H1 (cell line): ENCODE data around the gene PNMA6E. TPM values are rescaled to one million over a fixed set of nuclear protein-coding genes. Genes with fewer than 3 reads are reported as not detected.

Source experiments
- CTCF ChIA-PET: fragments of 300-600 bp; sonication (Branson Sonifier 250); formaldehyde crosslinking; loops from one replicate; lab custom pipeline; 2021; ENCODE audit not compliant: partially characterized antibody; lab: Charles Lee
- POLR2A ChIA-PET: fragments of 300-600 bp; sonication (Branson Sonifier 250); formaldehyde crosslinking; loops from one replicate; lab custom pipeline; 2021; ENCODE audit warnings: inconsistent platforms; ENCODE audit not compliant: partially characterized antibody; lab: Charles Lee
- DNase-seq, 2 experiments: peaks; one replicate each; pipeline versions ENCODE4 v3.0.0 to v3.0.0-alpha.2; 2010 to 2022; ENCODE audit warnings: low spot score in 2 of 2, low read depth in 1 of 2, mixed read lengths in 1 of 2
- FAIRE-seq: peaks from 2 replicates; lab custom pipeline; 2011; peaks lifted over from hg19 to GRCh38; lab: Jason Lieb, UNC
- H2AFZ ChIP-seq: 2 replicates; pipeline ENCODE4 v1.8.1; 2012; ENCODE audit warnings: low read length, inconsistent platforms
- H2AK5ac ChIP-seq: 2 replicates; pipeline ENCODE4 v1.6.1; 2013; ENCODE audit warnings: low read depth, low read length
- H2BK120ac ChIP-seq: replicated peaks from 2 replicates; pipeline ENCODE3; 2013; ENCODE audit warnings: low read depth, low read length, inconsistent platforms
- H2BK12ac ChIP-seq: 2 replicates; pipeline ENCODE4 v1.6.1; 2013; ENCODE audit warnings: low read depth, low read length
- H2BK15ac ChIP-seq: 2 replicates; pipeline ENCODE4 v1.6.1; 2013; ENCODE audit warnings: low read length
- H2BK20ac ChIP-seq: 2 replicates; pipeline ENCODE4 v1.6.1; 2013; ENCODE audit warnings: low read length
- H2BK5ac ChIP-seq: 2 replicates; pipeline ENCODE4 v1.6.1; 2013; ENCODE audit warnings: low read depth, low read length
- H3K14ac ChIP-seq: 2 replicates; pipeline ENCODE4 v1.6.1; 2013; ENCODE audit warnings: inconsistent platforms; ENCODE audit not compliant: insufficient read length
- H3K18ac ChIP-seq: 2 replicates; pipeline ENCODE4 v1.6.1; 2013; ENCODE audit warnings: low read length; ENCODE audit errors: extremely low read depth
- H3K23ac ChIP-seq: 2 replicates; pipeline ENCODE4 v1.6.1; 2013; ENCODE audit warnings: inconsistent platforms; ENCODE audit not compliant: insufficient read length
- H3K23me2 ChIP-seq: 2 replicates; pipeline ENCODE4 v1.6.1; 2013; ENCODE audit warnings: low read depth, low read length
- H3K27ac ChIP-seq: 2 replicates; pipeline ENCODE4 v1.6.1; 2011; ENCODE audit warnings: low read depth, low read length, inconsistent platforms
- H3K27me3 ChIP-seq, 4 experiments: replicated peaks in 1 of 4; 1 replicate in 1 of 4; 2 replicates in 3 of 4; pipeline versions ENCODE4 v1.6.1 to v1.8.1; 2011 to 2013; ENCODE audit warnings: low read length in 3 of 4, mild to moderate bottlenecking in 3 of 4, inconsistent platforms in 2 of 4, mixed read lengths in 2 of 4, moderate library complexity in 1 of 4; ENCODE audit not compliant: control insufficient read depth in 3 of 4, insufficient read depth in 3 of 4; ENCODE audit errors: extremely low read depth in 1 of 4
- H3K36me3 ChIP-seq, 4 experiments: 2 replicates each; pipeline versions ENCODE4 v1.6.1 to v1.8.1; 2011 to 2013; ENCODE audit warnings: mild to moderate bottlenecking in 4 of 4, low read length in 3 of 4, moderate library complexity in 2 of 4, control low read depth in 1 of 4, inconsistent platforms in 1 of 4; ENCODE audit not compliant: insufficient read depth in 4 of 4, control insufficient read depth in 2 of 4
- H3K4ac ChIP-seq: replicated peaks from 2 replicates; pipeline ENCODE3; 2013; ENCODE audit warnings: low read length, low read depth, mixed read lengths, inconsistent platforms; ENCODE audit not compliant: insufficient read length
- H3K4me1 ChIP-seq, 4 experiments: replicated peaks in 1 of 4; 1 replicate in 1 of 4; 2 replicates in 3 of 4; pipeline versions ENCODE4 v1.6.1 to v1.8.1; 2011 to 2013; ENCODE audit warnings: low read length in 3 of 4, inconsistent platforms in 2 of 4, mixed read lengths in 1 of 4; ENCODE audit not compliant: insufficient read depth in 4 of 4, control insufficient read depth in 3 of 4
- H3K4me2 ChIP-seq, 2 experiments: 2 replicates each; pipeline versions ENCODE4 v1.6.1 to v1.8.1; 2011 to 2013; ENCODE audit warnings: low read depth in 2 of 2, low read length in 2 of 2, control low read depth in 1 of 2, inconsistent platforms in 1 of 2, mild to moderate bottlenecking in 1 of 2; ENCODE audit not compliant: insufficient read depth in 1 of 2
- H3K4me3 ChIP-seq, 4 experiments: fragments of 200-600, 300-600 bp in 1 of 4; sonication (generic), shearing (Covaris generic), sonication (Bioruptor Twin) in 1 of 4; 2 replicates each; pipeline versions ENCODE4 v1.5.1 to v1.8.1; 2011 to 2016; ENCODE audit warnings: low read length in 4 of 4, low read depth in 3 of 4, control low read depth in 2 of 4, inconsistent platforms in 2 of 4, mild to moderate bottlenecking in 2 of 4, mixed read lengths in 1 of 4, moderate library complexity in 1 of 4; ENCODE audit not compliant: insufficient read depth in 2 of 4; ENCODE audit errors: extremely low read depth in 1 of 4
- H3K56ac ChIP-seq: replicated peaks from 2 replicates; pipeline ENCODE3; 2013; ENCODE audit warnings: low read depth, mild to moderate bottlenecking, mixed read lengths, low read length, inconsistent platforms; ENCODE audit not compliant: insufficient read length
- H3K79me1 ChIP-seq: 2 replicates; pipeline ENCODE4 v1.6.1; 2013; ENCODE audit warnings: low read depth, low read length, control low read depth
- H3K79me2 ChIP-seq, 2 experiments: 2 replicates each; pipeline versions ENCODE4 v1.6.1 to v1.8.1; 2012 to 2013; ENCODE audit warnings: low read length in 2 of 2, mild to moderate bottlenecking in 2 of 2, inconsistent platforms in 1 of 2; ENCODE audit not compliant: insufficient read depth in 2 of 2, control insufficient read depth in 1 of 2
- H3K9ac ChIP-seq, 4 experiments: replicated peaks in 1 of 4; 1 replicate in 1 of 4; 2 replicates in 3 of 4; pipeline versions ENCODE4 v1.6.1 to v1.8.1; 2011 to 2013; ENCODE audit warnings: low read depth in 3 of 4, low read length in 3 of 4, control low read depth in 2 of 4, mild to moderate bottlenecking in 2 of 4, moderate library complexity in 2 of 4, inconsistent platforms in 1 of 4; ENCODE audit errors: extremely low read depth in 1 of 4
- H3K9me3 ChIP-seq, 2 experiments: 2 replicates each; pipeline versions ENCODE4 v1.6.1 to v1.8.1; 2012 to 2013; ENCODE audit warnings: mild to moderate bottlenecking in 2 of 2, moderate library complexity in 2 of 2, control low read depth in 1 of 2, inconsistent platforms in 1 of 2, low read depth in 1 of 2, low read length in 1 of 2, mixed read lengths in 1 of 2; ENCODE audit not compliant: insufficient read depth in 2 of 2
- H4K20me1 ChIP-seq, 2 experiments: replicated peaks in 1 of 2; 2 replicates each; pipeline versions ENCODE3 to v1.8.1; 2011 to 2013; ENCODE audit warnings: inconsistent platforms in 2 of 2, low read length in 2 of 2, mild to moderate bottlenecking in 1 of 2; ENCODE audit not compliant: insufficient read depth in 2 of 2, control insufficient read depth in 1 of 2
- H4K5ac ChIP-seq: 2 replicates; pipeline ENCODE4 v1.6.1; 2013; ENCODE audit warnings: low read length, low read depth, mixed read lengths, inconsistent platforms; ENCODE audit not compliant: insufficient read length
- H4K8ac ChIP-seq: 2 replicates; pipeline ENCODE4 v1.8.0; 2013; ENCODE audit warnings: mild to moderate bottlenecking, moderate library complexity, low read length, inconsistent platforms; ENCODE audit not compliant: insufficient read depth; ENCODE audit errors: extremely low read depth
- H4K91ac ChIP-seq: replicated peaks from 2 replicates; pipeline ENCODE3; 2013; ENCODE audit warnings: low read length, mixed read lengths, inconsistent platforms; ENCODE audit not compliant: insufficient read length
- BRCA1 ChIP-seq: IDR thresholded peaks from 2 replicates; pipeline ENCODE4 v1.6.1; 2012; ENCODE audit warnings: low read depth, low read length, improper control_type of control experiment
- CREB1 ChIP-seq: IDR thresholded peaks from 2 replicates; pipeline ENCODE4 v1.6.1; 2012; ENCODE audit warnings: inconsistent platforms
- EP300 ChIP-seq, 2 experiments: IDR thresholded peaks; 1 replicate in 1 of 2; 2 replicates in 1 of 2; pipeline ENCODE4 v1.6.1; 2011 to 2012; ENCODE audit warnings: low read depth in 2 of 2, low read length in 2 of 2, mild to moderate bottlenecking in 2 of 2, borderline replicate concordance in 1 of 2, inconsistent platforms in 1 of 2, moderate library complexity in 1 of 2
- RAD21 ChIP-seq, 2 experiments: IDR thresholded peaks in 1 of 2; conservative IDR thresholded peaks in 1 of 2; 2 replicates each; pipeline ENCODE4 v1.6.1; 2011; ENCODE audit warnings: low read depth in 2 of 2, low read length in 2 of 2, improper control_type of control experiment in 1 of 2, inconsistent platforms in 1 of 2, mild to moderate bottlenecking in 1 of 2, moderate library complexity in 1 of 2
- SIN3A ChIP-seq, 2 experiments: IDR thresholded peaks in 1 of 2; conservative IDR thresholded peaks in 1 of 2; 2 replicates each; pipeline ENCODE4 v1.6.1; 2011 to 2012; ENCODE audit warnings: low read length in 2 of 2, improper control_type of control experiment in 1 of 2, low read depth in 1 of 2, mild to moderate bottlenecking in 1 of 2
- SUZ12 ChIP-seq: fragments of 200-600 bp; sonication (generic); IDR thresholded peaks from 2 replicates; pipeline ENCODE4 v1.6.1; 2012; ENCODE audit warnings: mild to moderate bottlenecking, inconsistent platforms, low read length, moderate library complexity, mixed read lengths
- TAF7 ChIP-seq: optimal IDR thresholded peaks from 2 replicates; pipeline ENCODE3; 2011; ENCODE audit warnings: low read depth, mild to moderate bottlenecking, inconsistent platforms, low read length, moderate library complexity, borderline replicate concordance
- TCF12 ChIP-seq: IDR thresholded peaks from 2 replicates; pipeline ENCODE4 v1.6.1; 2011; ENCODE audit warnings: low read depth, mild to moderate bottlenecking, low read length
- ZNF274 ChIP-seq: IDR thresholded peaks from 2 replicates; pipeline ENCODE4 v1.7.0; 2012; ENCODE audit warnings: low read length, borderline replicate concordance; ENCODE audit errors: extremely low read depth
- WGBS, 2 experiments: shearing (Covaris generic) in 1 of 2; methylation state at CpG; one replicate each; pipeline versions ENCODE4 v1.1.6 to v1.1.7; 2013 to 2015; ENCODE audit warnings: low lambda C conversion rate in 2 of 2, mixed read lengths in 2 of 2, inconsistent platforms in 1 of 2, low coverage in 1 of 2, missing lambda C conversion rate in 1 of 2; ENCODE audit not compliant: insufficient replicate concordance in 2 of 2, insufficient coverage in 1 of 2, insufficient read length in 1 of 2; ENCODE audit errors: extremely low coverage in 1 of 2, missing lambda C conversion rate in 1 of 2; 5-methylcytosine and 5-hydroxymethylcytosine counted together
- polyA plus RNA-seq, 7 experiments: library from polyadenylated mRNA; depleted of rRNA in 3 of 7; stranded (reverse) in 5 of 7; unstranded in 2 of 7; fragments of >200 nt in 5 of 7; fragments of 200-250 nt in 2 of 7; gene quantifications; 1 replicate in 5 of 7; 2 replicates in 1 of 7; 4 replicates in 1 of 7; pipeline versions ENCODE4 v1.2.1 to v1.2.3, GENCODE V29; 2011 to 2013; ENCODE audit warnings: missing spikeins in 2 of 7, mixed read lengths in 2 of 7
- total RNA-seq: library from RNA; stranded (reverse); fragmentation: NEBNext Ultra II Directional; extraction: Animal tissue kit (Norgen Biotek cat#: 25700); gene quantifications from 2 replicates; pipeline ENCODE4 v1.2.1, GENCODE V29; 2021
- TF ChIP-seq, protein P1 (sequence below): IDR thresholded peaks from 2 replicates; pipeline ENCODE4 v1.6.1; 2012; ENCODE audit warnings: inconsistent platforms

Gene PNMA6E
- total and polyA plus RNA-seq, 2 of the 8 experiments (the other 6 are each of a cell fraction or from before 2014, with no cell fraction given) = not detected

- no peak overlapping the region for H3K4me3 ChIP-seq
- H3K4me2 ChIP-seq = no peak overlapping the region
- no peaks in the 10 kb centered on the region for H3K79me2 ChIP-seq
- CTCF ChIA-PET = interaction anchor here (0.9 to 1.3 kb wide), 3 partner anchors 8 to 90 kb away, joined by 3 to 4 read pairs (median 4); no protein-coding TSS in a partner anchor
- no peak overlapping the region for H3K14ac ChIP-seq
- H3K27ac ChIP-seq = no peak overlapping the region
- no peaks in the 10 kb centered on the region for H3K36me3 ChIP-seq
- no peak overlapping the region for H2BK15ac ChIP-seq
- no peak overlapping the region for H4K8ac ChIP-seq
- no peaks in the 10 kb centered on the region; a peak in 1 of 4 replicates for H3K9me3 ChIP-seq
- no peak overlapping the region for H3K4ac ChIP-seq
- H3K56ac ChIP-seq = no peak overlapping the region
- FAIRE-seq = no peak
- H2BK12ac ChIP-seq = no peak overlapping the region
- H3K23ac ChIP-seq = no peak overlapping the region
- no peak overlapping the region for H3K18ac ChIP-seq
- H3K79me1 ChIP-seq = no peaks in the 10 kb centered on the region
- no peak overlapping the region for H2AK5ac ChIP-seq
- H2BK120ac ChIP-seq = no peak overlapping the region
- no peak overlapping the region for H2BK5ac ChIP-seq
- WGBS, 2 experiments = 11% methylated on average over 10 of the region's 60 CpGs; no CpG with 5 or more reads in 1 of the 2 experiments
- H2BK20ac ChIP-seq = no peak overlapping the region
- no peaks in the 10 kb centered on the region for H3K4me1 ChIP-seq
- peak; percentile 9 to 86 for DNase-seq
- no peaks in the 10 kb centered on the region for H3K23me2 ChIP-seq
- H3K9ac ChIP-seq = no peak overlapping the region
- no peaks in the 10 kb centered on the region for H3K27me3 ChIP-seq
- H2AFZ ChIP-seq = no peak overlapping the region
- POLR2A ChIA-PET = no interaction called here
- H4K5ac ChIP-seq = no peak overlapping the region
- H4K20me1 ChIP-seq = no peaks in the 10 kb centered on the region
- H4K91ac ChIP-seq = no peak overlapping the region
- no peak for TF ChIP-seq ZNF274
- TF ChIP-seq, protein P1, sequence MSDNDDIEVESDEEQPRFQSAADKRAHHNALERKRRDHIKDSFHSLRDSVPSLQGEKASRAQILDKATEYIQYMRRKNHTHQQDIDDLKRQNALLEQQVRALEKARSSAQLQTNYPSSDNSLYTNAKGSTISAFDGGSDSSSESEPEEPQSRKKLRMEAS = peak; percentile 69
- peak; percentile 58 for TF ChIP-seq TAF7
- 0 out of 3 replicates have a peak, but pooled peaks of 1 of the 2 experiments have one; percentile 5 for TF ChIP-seq EP300 (IDR thresholded peaks at IDR 0.05; ENCODE audit: borderline replicate concordance in 1 of 2, low read depth in 2 of 2, low read length in 2 of 2)
- no peak for TF ChIP-seq BRCA1
- TF ChIP-seq TCF12 = no peak
- TF ChIP-seq SIN3A (conservative IDR thresholded peaks at IDR 0.05 in 1 of 2, IDR thresholded peaks at IDR 0.05 in 1 of 2; ENCODE audit: low read depth in 1 of 2, low read length in 2 of 2) = no peak
- peak; percentile 34; the same call in 1 of the 2 replicates for TF ChIP-seq CREB1
- TF ChIP-seq RAD21 (IDR thresholded peaks at IDR 0.05 in 1 of 2, conservative IDR thresholded peaks at IDR 0.05 in 1 of 2; ENCODE audit: low read depth in 2 of 2, low read length in 2 of 2) = peak; percentile 56 to 70
- no peak for TF ChIP-seq SUZ12
These were observed 711 bp downstream of the PNMA6E start for GRCh38 chrX:153400146-153401132.
